ENCODE results near the gene SNED1.

SNED1 gene

GRCh38 chr2:241126771-241127202 is 128.4 kb downstream of the SNED1 start:
- Histone ChIP-seq H2AFZ (ENCODE audit: low read length) (no peak overlapping the region), H3K79me2 (ENCODE audit: insufficient read depth, low read length) (no peaks in the 10 kb centered on the region), H4K20me1 (ENCODE audit: insufficient read depth, low read length, poor library complexity, severe bottlenecking) (no peaks in the 10 kb centered on the region), H3F3A (ENCODE audit: low read depth) (no peaks in the 10 kb centered on the region), H3K4me2 (ENCODE audit: low read depth, low read length, poor library complexity, severe bottlenecking) (no peak overlapping the region), H3K9me3 (ENCODE audit: insufficient read depth, low read depth, low read length) (no peaks in the 10 kb centered on the region), H3K9me2 (replicated peaks; ENCODE audit: low read depth, low read length) (no peaks in the 10 kb centered on the region), H3K9ac (ENCODE audit: low read depth, low read length, poor library complexity, severe bottlenecking) (no peak overlapping the region), H3K4me1 (ENCODE audit: insufficient read depth, low read length, poor library complexity, severe bottlenecking) (no peaks in the 10 kb centered on the region), H3K4me3 (ENCODE audit: low read length, poor library complexity, severe bottlenecking) (no peak overlapping the region), H3K36me3 (ENCODE audit: insufficient read depth, low read length) (peaks cover 15% of the 10 kb centered on the region; the same call in 1 of the 2 replicates), H3K27me3 (ENCODE audit: insufficient read depth, low read length, poor library complexity, severe bottlenecking) (no peaks in the 10 kb centered on the region)
- no peak for TF ChIP-seq EZH2phosphoT487 (IDR thresholded peaks at IDR 0.05; ENCODE audit: borderline replicate concordance)
- no peak for TF ChIP-seq CTCF (conservative IDR thresholded peaks at IDR 0.05; ENCODE audit: low read length)

GRCh38 chr2:241128266-241128665 is 129.8 kb downstream of the SNED1 start:
- H2AFZ ChIP-seq (ENCODE audit: low read length), result no peak overlapping the region
- H3K9me3 ChIP-seq (ENCODE audit: insufficient read depth, low read depth, low read length), result no peaks in the 10 kb centered on the region
- no peak overlapping the region for H3K9ac ChIP-seq (ENCODE audit: low read depth, low read length, poor library complexity, severe bottlenecking)
- no peak for TF ChIP-seq EZH2phosphoT487 (IDR thresholded peaks at IDR 0.05; ENCODE audit: borderline replicate concordance)
- no peak for TF ChIP-seq CTCF (conservative IDR thresholded peaks at IDR 0.05; ENCODE audit: low read length)
- no peak overlapping the region for H3K4me3 ChIP-seq (ENCODE audit: low read length, poor library complexity, severe bottlenecking)
- H4K20me1 ChIP-seq (ENCODE audit: insufficient read depth, low read length, poor library complexity, severe bottlenecking), result no peaks in the 10 kb centered on the region
- H3K9me2 ChIP-seq (replicated peaks; ENCODE audit: low read depth, low read length), result no peaks in the 10 kb centered on the region
- H3K27me3 ChIP-seq (ENCODE audit: insufficient read depth, low read length, poor library complexity, severe bottlenecking), result no peaks in the 10 kb centered on the region
- H3K79me2 ChIP-seq (ENCODE audit: insufficient read depth, low read length), result no peaks in the 10 kb centered on the region
- H3K4me1 ChIP-seq (ENCODE audit: insufficient read depth, low read length, poor library complexity, severe bottlenecking), result no peaks in the 10 kb centered on the region
- H3K36me3 ChIP-seq (ENCODE audit: insufficient read depth, low read length), result peaks cover 19% of the 10 kb centered on the region; the same call in 1 of the 2 replicates
- no peaks in the 10 kb centered on the region for H3F3A ChIP-seq (ENCODE audit: low read depth)
- no peak overlapping the region for H3K4me2 ChIP-seq (ENCODE audit: low read depth, low read length, poor library complexity, severe bottlenecking)

- no peak for TF ChIP-seq EZH2phosphoT487 (IDR thresholded peaks at IDR 0.05; ENCODE audit: borderline replicate concordance)
- no peak for TF ChIP-seq CTCF (conservative IDR thresholded peaks at IDR 0.05; ENCODE audit: low read length)
- Histone ChIP-seq H3K36me3 (ENCODE audit: insufficient read depth, low read length) (peaks cover 11% of the 10 kb centered on the region; the same call in 1 of the 2 replicates), H3K9me3 (ENCODE audit: insufficient read depth, low read depth, low read length) (no peaks in the 10 kb centered on the region), H3K4me2 (ENCODE audit: low read depth, low read length, poor library complexity, severe bottlenecking) (no peak overlapping the region), H3K79me2 (ENCODE audit: insufficient read depth, low read length) (no peaks in the 10 kb centered on the region), H2AFZ (ENCODE audit: low read length) (no peak overlapping the region), H3K4me3 (ENCODE audit: low read length, poor library complexity, severe bottlenecking) (no peak overlapping the region), H3F3A (ENCODE audit: low read depth) (no peaks in the 10 kb centered on the region), H4K20me1 (ENCODE audit: insufficient read depth, low read length, poor library complexity, severe bottlenecking) (no peaks in the 10 kb centered on the region), H3K4me1 (ENCODE audit: insufficient read depth, low read length, poor library complexity, severe bottlenecking) (no peaks in the 10 kb centered on the region), H3K27me3 (ENCODE audit: insufficient read depth, low read length, poor library complexity, severe bottlenecking) (no peaks in the 10 kb centered on the region), H3K9ac (ENCODE audit: low read depth, low read length, poor library complexity, severe bottlenecking) (no peak overlapping the region), H3K9me2 (replicated peaks; ENCODE audit: low read depth, low read length) (no peaks in the 10 kb centered on the region)
These were observed 130.9 kb downstream of the SNED1 start for GRCh38 chr2:241129086-241129871.

All from Loucy (cell line).